ENCODE results near the gene PRELID3B. TPM values are rescaled to one million over a fixed set of nuclear protein-coding genes. Genes with fewer than 3 reads are reported as not detected.

The PRELID3B gene
- total RNA-seq, 1 donor from 2014 or later = 40.0 TPM

- DNase-seq (ENCODE audit: low spot score) = peak; percentile 28
These were observed 32.1 kb downstream of the PRELID3B start for GRCh38 chr20:59010321-59010994.

DNA sequence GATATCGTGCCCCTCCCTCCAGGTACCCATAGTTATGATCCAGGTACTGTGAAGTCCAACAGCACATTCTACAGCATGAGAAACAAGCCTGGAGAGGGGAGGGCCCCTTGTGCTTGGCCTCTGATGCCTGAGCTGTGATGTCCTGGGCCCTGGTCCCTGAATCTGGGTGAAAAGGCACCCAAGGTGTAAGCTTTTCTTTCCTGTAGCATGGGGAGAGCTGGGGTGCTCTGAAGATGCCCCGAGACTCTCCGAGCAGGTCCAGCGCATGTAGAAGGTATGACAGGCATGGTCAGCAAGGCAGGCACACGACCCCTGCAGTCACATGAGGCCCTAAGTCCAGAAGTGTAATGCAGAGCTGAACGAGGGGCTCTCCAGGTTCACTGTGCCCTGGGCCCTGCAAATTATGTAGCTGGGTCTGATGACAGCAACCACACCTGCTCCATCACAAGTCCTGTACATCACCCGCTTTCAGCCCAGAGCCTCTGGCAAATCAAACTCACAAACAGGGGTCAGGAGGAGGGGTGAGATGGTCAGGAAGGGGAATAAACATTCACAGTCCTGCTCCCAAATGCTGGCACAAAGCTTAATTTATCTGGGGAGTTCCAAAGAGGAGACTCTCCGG lies 33.8 kb downstream of the PRELID3B start:
- no peak for DNase-seq (ENCODE audit: low spot score)

GRCh38 chr20:59007665-59008511 lies 34.7 kb downstream of the PRELID3B start:
- DNase-seq (ENCODE audit: low spot score) = peak; percentile 25

GRCh38 chr20:59006864-59007664 lies 35.5 kb downstream of the PRELID3B start, which contains the start of gene CTSZ:
Gene CTSZ, minus strand, starts transcription at chr20:59007254. Its CDS starts 126 bp downstream, at chr20:59007128.
- DNase-seq (ENCODE audit: low spot score) = peak; percentile 44

DNA sequence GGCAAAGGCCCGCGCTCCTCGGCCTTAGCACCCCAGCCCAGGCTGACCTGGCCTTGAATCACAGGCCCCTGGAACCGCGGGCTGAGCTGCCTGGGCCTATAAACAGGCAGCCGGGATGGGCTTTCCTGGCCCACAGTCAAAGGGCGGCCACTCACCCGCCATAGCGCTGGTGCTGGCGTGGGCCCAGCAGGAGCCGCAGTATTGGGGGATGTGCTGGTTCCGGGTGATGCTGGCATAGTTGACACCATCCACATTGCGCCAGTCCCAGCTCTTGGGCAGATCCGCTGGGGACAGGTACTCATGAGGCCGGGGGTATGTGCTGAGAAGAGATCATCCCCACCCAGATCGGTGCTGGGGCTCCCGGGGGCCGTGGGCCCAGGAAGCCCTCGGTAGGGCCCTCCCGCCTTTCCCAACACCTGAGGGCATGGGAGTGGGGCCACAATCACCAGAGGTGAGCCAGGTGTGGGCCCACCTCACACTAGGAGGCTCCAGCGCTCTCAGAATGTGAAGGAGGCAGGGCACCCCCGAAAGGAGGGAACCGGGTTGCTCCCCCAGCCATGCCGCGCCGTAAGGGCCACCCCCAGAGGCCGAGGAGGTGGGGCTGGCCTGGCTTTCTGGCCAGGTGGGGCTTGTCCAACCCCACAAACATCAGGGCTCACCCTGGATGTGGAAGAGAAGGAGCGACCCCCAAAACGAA lies 36.3 kb downstream of the PRELID3B start:
- DNase-seq (ENCODE audit: low spot score) = no peak

GRCh38 chr20:59005523-59006166 lies 36.9 kb downstream of the PRELID3B start:
- DNase-seq (ENCODE audit: low spot score) = no peak

- DNase-seq (ENCODE audit: low spot score) = peak; percentile 53
These were observed 37.6 kb downstream of the PRELID3B start for GRCh38 chr20:59004763-59005522.

DNA sequence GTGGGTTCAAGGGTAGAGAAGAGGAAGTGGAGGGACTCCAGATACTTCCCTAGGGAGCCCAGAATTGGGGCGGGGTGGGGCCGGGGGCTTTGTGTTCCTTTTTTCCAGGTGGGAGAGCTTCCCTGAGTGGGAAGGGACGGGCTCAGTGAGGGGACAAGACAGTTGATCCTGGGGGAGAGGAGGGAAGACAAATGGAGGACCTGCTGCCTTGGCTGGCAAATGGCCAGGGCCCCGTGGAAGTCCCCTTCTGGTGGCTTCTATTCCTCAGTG lies 38.2 kb downstream of the PRELID3B start:
- DNase-seq (ENCODE audit: low spot score) = peak; percentile 28

- no peak for DNase-seq (ENCODE audit: low spot score)
These were observed 38.6 kb downstream of the PRELID3B start for GRCh38 chr20:59003836-59004492.

DNA sequence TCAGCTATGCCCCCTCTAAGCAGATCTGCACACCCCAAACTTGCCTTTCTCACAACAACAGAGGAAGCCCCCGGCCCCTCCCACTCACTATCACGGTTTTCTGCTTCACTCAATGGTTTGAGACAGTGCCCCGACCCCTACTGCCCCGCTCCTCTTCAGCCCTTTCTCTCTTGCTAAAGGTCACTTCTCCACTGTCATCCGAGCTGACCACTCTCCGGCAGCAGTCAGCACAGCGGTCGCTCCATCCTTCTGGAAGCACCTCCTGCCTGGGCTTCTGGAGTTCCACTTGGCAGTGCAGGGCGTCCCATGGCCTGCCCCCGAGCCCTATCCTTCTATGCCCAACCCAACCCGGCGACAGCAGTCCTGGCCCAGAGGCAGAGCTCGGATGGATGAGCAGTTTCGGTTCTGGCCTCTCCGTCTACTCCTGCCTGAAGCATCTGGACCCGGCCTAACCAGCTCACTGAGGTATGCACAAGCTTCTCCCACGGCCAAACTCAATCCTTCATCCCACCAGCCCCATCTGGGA lies 39.6 kb downstream of the PRELID3B start:
- no peak for DNase-seq (ENCODE audit: low spot score)

GRCh38 chr20:59002388-59002787 lies 40.2 kb downstream of the PRELID3B start:
- DNase-seq (ENCODE audit: low spot score) = no peak

DNA sequence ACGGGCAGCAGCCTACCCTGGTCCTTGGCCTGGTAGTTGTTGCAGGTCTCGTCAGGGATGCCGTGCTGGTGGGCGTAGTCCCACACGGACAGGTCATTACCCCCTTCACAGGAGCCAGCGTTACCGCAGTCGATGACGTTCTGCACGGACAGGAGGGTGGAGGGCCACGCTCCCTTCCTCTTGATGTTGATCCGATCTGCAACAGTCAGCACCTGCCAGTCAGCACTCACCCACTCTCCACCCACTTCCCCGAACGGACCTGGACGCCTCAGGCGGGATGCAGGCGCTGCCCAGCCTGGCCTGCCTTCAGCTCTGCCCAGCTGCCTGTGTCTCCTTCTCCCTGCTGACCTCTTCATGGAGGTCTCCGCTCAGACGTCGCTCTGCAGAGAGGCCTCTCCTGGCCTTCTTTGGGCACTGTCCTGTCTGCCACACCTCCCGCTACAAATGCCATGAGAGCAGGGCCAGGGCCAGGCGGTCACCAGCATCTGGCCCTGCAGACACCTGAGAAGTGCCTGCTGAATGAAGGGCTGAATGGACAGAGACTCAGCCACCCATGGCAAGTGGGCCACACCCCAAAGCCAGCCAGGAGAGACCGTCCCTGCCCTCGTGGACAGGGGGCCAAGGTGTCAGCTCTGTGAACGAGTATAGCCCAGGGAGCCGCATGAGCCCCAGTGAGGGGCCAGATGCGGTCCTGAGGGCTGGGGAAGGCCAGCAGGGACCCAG lies 41.0 kb downstream of the PRELID3B start:
- DNase-seq (ENCODE audit: low spot score) = no peak

GRCh38 chr20:59001068-59001448 lies 41.5 kb downstream of the PRELID3B start:
- DNase-seq (ENCODE audit: low spot score) = no peak

DNA sequence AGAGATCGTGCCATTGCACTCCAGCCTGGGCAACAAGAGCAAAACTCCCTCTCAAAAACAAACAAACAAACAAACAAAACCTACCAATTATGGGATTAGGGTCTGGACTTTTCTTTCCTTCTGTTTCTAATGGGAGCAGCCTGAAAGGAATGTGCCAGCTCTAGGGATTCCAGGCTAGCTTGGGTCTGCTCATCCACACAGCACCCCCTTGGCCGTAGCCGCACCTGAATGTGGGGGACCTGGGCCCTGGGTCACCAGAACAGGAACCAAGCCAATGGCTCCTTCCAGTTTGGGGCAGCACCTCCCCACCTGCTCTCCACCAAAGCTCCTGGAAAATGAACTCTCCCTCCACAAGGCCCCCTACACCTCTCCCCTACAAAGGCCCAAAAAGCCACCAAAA lies 42.3 kb downstream of the PRELID3B start:
- DNase-seq (ENCODE audit: low spot score) = no peak

GRCh38 chr20:58998656-58999055 lies 43.9 kb downstream of the PRELID3B start:
- DNase-seq (ENCODE audit: low spot score) = no peak

DNA sequence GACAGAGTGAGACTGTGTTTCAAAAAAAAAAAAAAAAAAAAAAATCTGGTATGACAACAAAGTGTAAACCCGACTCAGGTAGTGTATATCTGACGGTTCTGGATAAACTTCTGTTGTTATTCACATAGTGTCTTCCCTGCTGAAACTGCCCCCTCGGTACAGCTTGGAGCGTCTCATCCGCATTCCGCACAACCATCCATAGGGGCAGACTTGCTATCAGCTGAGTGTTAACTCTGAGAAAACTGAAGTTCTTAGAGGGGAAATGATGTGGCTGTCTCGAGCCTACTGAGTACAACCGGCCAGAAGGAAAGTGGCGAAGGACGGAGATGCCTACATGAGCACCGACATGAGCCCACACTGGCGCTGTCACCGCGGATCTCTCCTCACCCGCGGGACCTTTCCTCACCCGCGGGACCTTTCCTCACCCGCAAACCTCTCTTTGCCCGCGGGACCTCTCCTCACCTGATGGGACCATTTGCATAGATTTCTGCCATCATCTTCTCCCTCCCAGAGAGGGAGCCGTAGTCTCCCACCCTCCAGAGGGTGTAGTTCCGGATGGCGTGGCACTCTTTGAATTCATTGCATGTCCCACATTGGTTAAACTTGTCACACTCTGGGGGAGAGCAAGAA lies 45.3 kb downstream of the PRELID3B start:
- DNase-seq (ENCODE audit: low spot score) = no peak

GRCh38 chr20:58996226-58996611 lies 46.4 kb downstream of the PRELID3B start:
- DNase-seq (ENCODE audit: low spot score) = no peak

All from umbilical cord (tissue), 2 donors.